ENCODE results near the gene DUSP5. TPM values are rescaled to one million over a fixed set of nuclear protein-coding genes. Genes with fewer than 3 reads are reported as not detected.

Gene DUSP5
- total RNA-seq, 1 experiment from 2014 or later: 30.1 TPM

DNA sequence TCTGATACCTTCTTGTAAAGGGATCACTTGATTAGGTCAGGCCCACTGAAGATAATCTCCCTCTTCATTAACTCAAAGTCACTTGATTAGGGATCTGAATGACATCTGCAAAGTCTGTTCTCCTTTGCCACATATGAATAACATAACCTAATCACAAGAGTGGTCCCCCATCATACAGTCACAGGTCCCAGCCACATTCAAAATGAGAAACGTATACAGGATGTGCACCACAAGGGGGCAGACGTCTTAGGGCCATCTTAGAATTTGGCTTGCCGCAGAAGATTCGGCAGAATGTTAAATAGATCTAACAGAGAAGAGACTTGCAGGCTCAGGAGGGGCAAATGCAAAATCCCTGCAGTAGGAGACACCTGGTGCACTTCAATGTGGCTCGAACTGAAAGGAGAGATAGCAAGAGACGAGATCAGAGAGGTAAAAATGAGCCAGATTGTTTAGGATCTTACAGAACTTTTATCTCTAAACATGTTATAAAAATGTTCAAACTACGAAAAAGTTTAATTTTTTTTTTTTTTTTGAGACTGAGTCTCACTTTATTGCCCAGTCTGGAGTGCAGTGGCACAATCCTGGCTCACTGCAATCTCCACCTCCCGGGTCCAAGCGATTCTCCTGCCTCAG, 59.4 kb downstream of the DUSP5 start:
- Histone ChIP-seq H3K9me3 (ENCODE audit: control insufficient read depth, insufficient read depth, low read depth, low read length) (no peaks in the 10 kb centered on the region), H3K27me3 (ENCODE audit: control insufficient read depth, insufficient read depth, low read length) (no peaks in the 10 kb centered on the region; the same call in 1 of the 2 replicates), H3K4me1 (ENCODE audit: control insufficient read depth, insufficient read depth, low read length) (no peaks in the 10 kb centered on the region), H3K27ac (ENCODE audit: low read length) (no peak overlapping the region), H3K4me3 (ENCODE audit: low read depth in 2 of 2, low read length in 2 of 2) (no peak overlapping the region), H3K36me3 (ENCODE audit: control insufficient read depth, insufficient read depth, low read length) (no peaks in the 10 kb centered on the region)
- in situ Hi-C loops (cut with HindIII; ENCODE audit: low pct_unique_long_range_greater_than_20kb, low sequenced_read_pairs): no loop called here
- ATAC-seq (peak; percentile 85), DNase-seq (ENCODE audit: low read depth, low spot score) (no peak)
- POLR2A ChIA-PET: no interaction called here
- intact Hi-C loops (cut with micrococcal nuclease; ENCODE audit: unreplicated experiment): no loop called here
- TF ChIP-seq TCF7L2 (IDR thresholded peaks at IDR 0.05; ENCODE audit: low read depth, low read length) (no peak), POLR2AphosphoS5 (IDR thresholded peaks at IDR 0.05; ENCODE audit: low read depth, low read length) (no peak), SIN3A (IDR thresholded peaks at IDR 0.05; ENCODE audit: borderline replicate concordance, insufficient read depth, low read depth, low read length) (no peak)
- TF ChIP-seq, protein P1, sequence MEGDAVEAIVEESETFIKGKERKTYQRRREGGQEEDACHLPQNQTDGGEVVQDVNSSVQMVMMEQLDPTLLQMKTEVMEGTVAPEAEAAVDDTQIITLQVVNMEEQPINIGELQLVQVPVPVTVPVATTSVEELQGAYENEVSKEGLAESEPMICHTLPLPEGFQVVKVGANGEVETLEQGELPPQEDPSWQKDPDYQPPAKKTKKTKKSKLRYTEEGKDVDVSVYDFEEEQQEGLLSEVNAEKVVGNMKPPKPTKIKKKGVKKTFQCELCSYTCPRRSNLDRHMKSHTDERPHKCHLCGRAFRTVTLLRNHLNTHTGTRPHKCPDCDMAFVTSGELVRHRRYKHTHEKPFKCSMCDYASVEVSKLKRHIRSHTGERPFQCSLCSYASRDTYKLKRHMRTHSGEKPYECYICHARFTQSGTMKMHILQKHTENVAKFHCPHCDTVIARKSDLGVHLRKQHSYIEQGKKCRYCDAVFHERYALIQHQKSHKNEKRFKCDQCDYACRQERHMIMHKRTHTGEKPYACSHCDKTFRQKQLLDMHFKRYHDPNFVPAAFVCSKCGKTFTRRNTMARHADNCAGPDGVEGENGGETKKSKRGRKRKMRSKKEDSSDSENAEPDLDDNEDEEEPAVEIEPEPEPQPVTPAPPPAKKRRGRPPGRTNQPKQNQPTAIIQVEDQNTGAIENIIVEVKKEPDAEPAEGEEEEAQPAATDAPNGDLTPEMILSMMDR (IDR thresholded peaks at IDR 0.05): peak; percentile 89
- TF ChIP-seq, protein P2, sequence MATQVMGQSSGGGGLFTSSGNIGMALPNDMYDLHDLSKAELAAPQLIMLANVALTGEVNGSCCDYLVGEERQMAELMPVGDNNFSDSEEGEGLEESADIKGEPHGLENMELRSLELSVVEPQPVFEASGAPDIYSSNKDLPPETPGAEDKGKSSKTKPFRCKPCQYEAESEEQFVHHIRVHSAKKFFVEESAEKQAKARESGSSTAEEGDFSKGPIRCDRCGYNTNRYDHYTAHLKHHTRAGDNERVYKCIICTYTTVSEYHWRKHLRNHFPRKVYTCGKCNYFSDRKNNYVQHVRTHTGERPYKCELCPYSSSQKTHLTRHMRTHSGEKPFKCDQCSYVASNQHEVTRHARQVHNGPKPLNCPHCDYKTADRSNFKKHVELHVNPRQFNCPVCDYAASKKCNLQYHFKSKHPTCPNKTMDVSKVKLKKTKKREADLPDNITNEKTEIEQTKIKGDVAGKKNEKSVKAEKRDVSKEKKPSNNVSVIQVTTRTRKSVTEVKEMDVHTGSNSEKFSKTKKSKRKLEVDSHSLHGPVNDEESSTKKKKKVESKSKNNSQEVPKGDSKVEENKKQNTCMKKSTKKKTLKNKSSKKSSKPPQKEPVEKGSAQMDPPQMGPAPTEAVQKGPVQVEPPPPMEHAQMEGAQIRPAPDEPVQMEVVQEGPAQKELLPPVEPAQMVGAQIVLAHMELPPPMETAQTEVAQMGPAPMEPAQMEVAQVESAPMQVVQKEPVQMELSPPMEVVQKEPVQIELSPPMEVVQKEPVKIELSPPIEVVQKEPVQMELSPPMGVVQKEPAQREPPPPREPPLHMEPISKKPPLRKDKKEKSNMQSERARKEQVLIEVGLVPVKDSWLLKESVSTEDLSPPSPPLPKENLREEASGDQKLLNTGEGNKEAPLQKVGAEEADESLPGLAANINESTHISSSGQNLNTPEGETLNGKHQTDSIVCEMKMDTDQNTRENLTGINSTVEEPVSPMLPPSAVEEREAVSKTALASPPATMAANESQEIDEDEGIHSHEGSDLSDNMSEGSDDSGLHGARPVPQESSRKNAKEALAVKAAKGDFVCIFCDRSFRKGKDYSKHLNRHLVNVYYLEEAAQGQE (IDR thresholded peaks at IDR 0.05; ENCODE audit: insufficient read depth in 1 of 2, low read depth in 2 of 2, low read length in 1 of 2): no peak
- BruUV-seq (replicated peaks): no TSS peak
- CTCF ChIA-PET: interaction anchor here (0.8 kb wide), 1 partner anchor 58 kb away, joined by 7 read pairs; no protein-coding TSS in a partner anchor

DNA sequence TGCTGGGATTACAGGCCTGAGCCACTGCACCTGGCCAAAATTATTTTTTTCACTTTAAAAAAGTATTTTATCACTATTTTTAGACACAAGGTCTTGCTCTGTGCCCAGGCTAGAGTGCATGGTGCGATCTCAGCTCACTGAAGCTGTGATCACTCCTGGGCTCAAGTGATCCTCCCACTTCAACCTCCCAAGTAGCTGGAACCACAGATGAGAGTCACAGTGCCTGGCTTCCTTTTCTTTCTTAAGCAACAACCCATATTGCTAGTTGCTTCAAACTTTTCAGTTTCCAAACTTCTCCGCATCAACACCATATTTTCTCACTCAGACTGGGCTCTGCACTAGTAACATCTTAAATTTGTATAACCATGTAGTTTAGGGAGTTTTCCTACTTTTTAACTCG, 60.3 kb downstream of the DUSP5 start:
- H3K27me3 ChIP-seq (ENCODE audit: control insufficient read depth, insufficient read depth, low read length): no peaks in the 10 kb centered on the region; the same call in 1 of the 2 replicates
- no peaks in the 10 kb centered on the region for H3K36me3 ChIP-seq (ENCODE audit: control insufficient read depth, insufficient read depth, low read length)
- DNase-seq (ENCODE audit: low read depth, low spot score): no peak
- ATAC-seq: no peak
- H3K27ac ChIP-seq (ENCODE audit: low read length): no peak overlapping the region
- H3K4me1 ChIP-seq (ENCODE audit: control insufficient read depth, insufficient read depth, low read length): no peaks in the 10 kb centered on the region
- in situ Hi-C loops (cut with HindIII; ENCODE audit: low pct_unique_long_range_greater_than_20kb, low sequenced_read_pairs): no loop called here
- H3K9me3 ChIP-seq (ENCODE audit: control insufficient read depth, insufficient read depth, low read depth, low read length): no peaks in the 10 kb centered on the region
- intact Hi-C loops (cut with micrococcal nuclease; ENCODE audit: unreplicated experiment): no loop called here
- CTCF ChIA-PET: interaction anchor here (0.8 kb wide), 1 partner anchor 57 kb away, joined by 7 read pairs; no protein-coding TSS in a partner anchor
- POLR2A ChIA-PET: interaction anchor here (0.7 kb wide), 1 partner anchor 8 kb away, joined by 12 read pairs; no protein-coding TSS in a partner anchor
- TF ChIP-seq, protein P1 (IDR thresholded peaks at IDR 0.05): no peak
- TF ChIP-seq TCF7L2 (IDR thresholded peaks at IDR 0.05; ENCODE audit: low read depth, low read length): no peak
- TF ChIP-seq, protein P2 (IDR thresholded peaks at IDR 0.05; ENCODE audit: insufficient read depth in 1 of 2, low read depth in 2 of 2, low read length in 1 of 2): no peak
- no peak for TF ChIP-seq SIN3A (IDR thresholded peaks at IDR 0.05; ENCODE audit: borderline replicate concordance, insufficient read depth, low read depth, low read length)
- TF ChIP-seq POLR2AphosphoS5 (IDR thresholded peaks at IDR 0.05; ENCODE audit: low read depth, low read length): no peak
- no peak overlapping the region for H3K4me3 ChIP-seq (ENCODE audit: low read depth in 2 of 2, low read length in 2 of 2)
- BruUV-seq (replicated peaks): no TSS peak
